Panc1 (cell line): Measurements from ENCODE around the gene CFAP20.

Experiments
- CTCF ChIP-seq: fragments of 450-650 bp; IDR thresholded peaks from 2 replicates; pipeline ENCODE4 v1.5.1; 2017; ENCODE audit warnings: mild to moderate bottlenecking
- POLR2AphosphoS5 ChIP-seq: IDR thresholded peaks from 2 replicates; pipeline ENCODE4 v1.6.1; 2012; ENCODE audit warnings: mild to moderate bottlenecking, low read depth, low read length, moderate library complexity
- REST ChIP-seq, 2 experiments: IDR thresholded peaks; 2 replicates each; pipeline ENCODE4 v1.6.1; 2011 to 2012; ENCODE audit warnings: low read depth in 2 of 2, control low read depth in 1 of 2, low read length in 1 of 2, mild to moderate bottlenecking in 1 of 2, moderate library complexity in 1 of 2; ENCODE audit not compliant: insufficient read depth in 1 of 2
- SIN3A ChIP-seq: IDR thresholded peaks from 2 replicates; pipeline ENCODE4 v1.6.1; 2012; ENCODE audit warnings: low read depth, mild to moderate bottlenecking, low read length, moderate library complexity, borderline replicate concordance; ENCODE audit not compliant: insufficient read depth
- TCF7L2 ChIP-seq: IDR thresholded peaks from 2 replicates; pipeline ENCODE4 v1.6.1; 2011; ENCODE audit warnings: mild to moderate bottlenecking, low read depth, low read length, inconsistent platforms

GRCh38 chr16:58119509-58119845 lies 9.7 kb downstream of the CFAP20 start:
- TF ChIP-seq TCF7L2 (no peak), CTCF (no peak), POLR2AphosphoS5 (no peak), REST (IDR thresholded peaks at IDR 0.05; ENCODE audit: insufficient read depth in 1 of 2, low read depth in 2 of 2, low read length in 1 of 2) (no peak), SIN3A (no peak)
